H9 (cell line): Measurements from ENCODE around the gene PRKAR1A. TPM values are rescaled to one million over a fixed set of nuclear protein-coding genes. Genes with fewer than 3 reads are reported as not detected.

ENCODE experiments used
- DNase-seq: peaks from one replicate; pipeline ENCODE4 v3.0.0-alpha.2; 2017
- H2AFZ ChIP-seq: one replicate; pipeline ENCODE4 v1.6.1; 2013; ENCODE audit warnings: mild to moderate bottlenecking, low read length, control low read depth, moderate library complexity
- H2AK5ac ChIP-seq: 2 replicates; pipeline ENCODE4 v1.6.1; 2013; ENCODE audit warnings: low read length, control low read depth, mixed read lengths; ENCODE audit not compliant: insufficient read length
- H2BK120ac ChIP-seq: one replicate; pipeline ENCODE4 v1.6.1; 2013; ENCODE audit warnings: low read depth, mild to moderate bottlenecking, low read length, control low read depth, inconsistent platforms; ENCODE audit not compliant: poor library complexity, severe bottlenecking
- H2BK12ac ChIP-seq: 2 replicates; pipeline ENCODE4 v1.6.1; 2013; ENCODE audit warnings: low read length, control low read depth, mixed read lengths, low read depth; ENCODE audit not compliant: insufficient read length
- H2BK15ac ChIP-seq: 2 replicates; pipeline ENCODE4 v1.6.1; 2013; ENCODE audit warnings: low read depth, low read length, control low read depth
- H2BK20ac ChIP-seq: one replicate; pipeline ENCODE4 v1.6.1; 2013; ENCODE audit warnings: low read depth, mild to moderate bottlenecking, low read length, control low read depth, inconsistent platforms; ENCODE audit not compliant: poor library complexity, severe bottlenecking
- H2BK5ac ChIP-seq: 2 replicates; pipeline ENCODE4 v1.6.1; 2013; ENCODE audit warnings: low read length, control low read depth, mixed read lengths; ENCODE audit not compliant: insufficient read length
- H3K14ac ChIP-seq: 2 replicates; pipeline ENCODE4 v1.6.1; 2013; ENCODE audit warnings: low read length, control low read depth; ENCODE audit not compliant: insufficient read depth
- H3K18ac ChIP-seq: 2 replicates; pipeline ENCODE4 v1.6.1; 2013; ENCODE audit warnings: low read depth, mild to moderate bottlenecking, mixed read lengths, low read length, control low read depth; ENCODE audit not compliant: insufficient read length
- H3K23ac ChIP-seq: 2 replicates; pipeline ENCODE4 v1.6.1; 2013; ENCODE audit warnings: low read length, control low read depth, mixed read lengths, low read depth; ENCODE audit not compliant: insufficient read length
- H3K23me2 ChIP-seq: 2 replicates; pipeline ENCODE4 v1.6.1; 2013; ENCODE audit warnings: low read depth, mild to moderate bottlenecking, mixed read lengths, low read length, control low read depth; ENCODE audit not compliant: insufficient read length, poor library complexity, severe bottlenecking
- H3K27ac ChIP-seq: 2 replicates; pipeline ENCODE4 v1.5.1; 2013; ENCODE audit warnings: low read length, control low read depth, mixed read lengths, low read depth; ENCODE audit not compliant: insufficient read length
- H3K27me3 ChIP-seq: 2 replicates; pipeline ENCODE4 v1.6.1; 2013; ENCODE audit warnings: low read length, control low read depth, inconsistent platforms; ENCODE audit not compliant: insufficient read depth
- H3K4ac ChIP-seq: 2 replicates; pipeline ENCODE4 v1.6.1; 2013; ENCODE audit warnings: low read depth, mild to moderate bottlenecking, control low read depth, inconsistent platforms, low read length, moderate library complexity
- H3K4me1 ChIP-seq: 2 replicates; pipeline ENCODE4 v1.6.1; 2013; ENCODE audit warnings: low read length, control low read depth, inconsistent platforms; ENCODE audit not compliant: insufficient read depth
- H3K4me2 ChIP-seq: 2 replicates; pipeline ENCODE4 v1.6.1; 2013; ENCODE audit warnings: low read length, control low read depth, mixed read lengths; ENCODE audit not compliant: insufficient read length, insufficient read depth
- H3K56ac ChIP-seq: 2 replicates; pipeline ENCODE4 v1.6.1; 2013; ENCODE audit warnings: low read depth, mild to moderate bottlenecking, mixed read lengths, low read length, control low read depth; ENCODE audit not compliant: insufficient read length
- H3K79me1 ChIP-seq: 2 replicates; pipeline ENCODE4 v1.6.1; 2013; ENCODE audit warnings: low read depth, mild to moderate bottlenecking, moderate library complexity, low read length, control low read depth, inconsistent platforms; ENCODE audit not compliant: insufficient read depth, poor library complexity, severe bottlenecking
- H3K79me2 ChIP-seq: 2 replicates; pipeline ENCODE4 v1.6.1; 2013; ENCODE audit warnings: low read length, control low read depth, inconsistent platforms; ENCODE audit not compliant: insufficient read depth
- H3K9ac ChIP-seq: 2 replicates; pipeline ENCODE4 v1.6.1; 2013; ENCODE audit warnings: low read length, control low read depth, mixed read lengths; ENCODE audit not compliant: insufficient read length; ENCODE audit errors: extremely low read depth
- H3K9me3 ChIP-seq: one replicate; pipeline ENCODE4 v1.6.1; 2013; ENCODE audit warnings: low read depth, low read length, inconsistent platforms; ENCODE audit not compliant: control insufficient read depth
- H3T11ph ChIP-seq: one replicate; pipeline ENCODE4 v1.6.1; 2013; ENCODE audit warnings: mild to moderate bottlenecking, low read length, control low read depth, inconsistent platforms
- H4K20me1 ChIP-seq: one replicate; pipeline ENCODE4 v1.6.1; 2013; ENCODE audit not compliant: control insufficient read depth, insufficient read length, insufficient read depth
- H4K5ac ChIP-seq: 2 replicates; pipeline ENCODE4 v1.6.1; 2013; ENCODE audit warnings: low read depth, mild to moderate bottlenecking, mixed read lengths, low read length, control low read depth; ENCODE audit not compliant: insufficient read length
- H4K8ac ChIP-seq: replicated peaks from 2 replicates; pipeline ENCODE4 v1.6.1; 2013; ENCODE audit warnings: low read length, control low read depth, mixed read lengths, low read depth; ENCODE audit not compliant: insufficient read length
- H4K91ac ChIP-seq: 2 replicates; pipeline ENCODE4 v1.6.1; 2013; ENCODE audit warnings: low read depth, mild to moderate bottlenecking, moderate library complexity, mixed read lengths, low read length, control low read depth; ENCODE audit not compliant: insufficient read length
- H3K27ac Mint-ChIP-seq, 3 experiments: 2 replicates in 2 of 3; 3 replicates in 1 of 3; pipeline ENCODE4 v1.8.0; 2020 to 2021; ENCODE audit warnings: mixed read lengths in 3 of 3, mild to moderate bottlenecking in 1 of 3, moderate library complexity in 1 of 3
- H3K27me3 Mint-ChIP-seq: 2 replicates; pipeline ENCODE4 v1.8.0; 2021; ENCODE audit warnings: low read depth, mild to moderate bottlenecking, moderate library complexity, mixed read lengths
- H3K36me3 Mint-ChIP-seq, 3 experiments: 2 replicates in 2 of 3; 3 replicates in 1 of 3; pipeline ENCODE4 v1.8.0; 2020 to 2021; ENCODE audit warnings: low read depth in 3 of 3, mixed read lengths in 3 of 3; ENCODE audit not compliant: insufficient read depth in 1 of 3
- H3K4me1 Mint-ChIP-seq, 2 experiments: 2 replicates each; pipeline ENCODE4 v1.8.0; 2020; ENCODE audit warnings: mixed read lengths in 2 of 2
- H3K4me3 Mint-ChIP-seq, 2 experiments: 2 replicates in 1 of 2; 3 replicates in 1 of 2; pipeline ENCODE4 v1.8.0; 2020 to 2021; ENCODE audit warnings: mild to moderate bottlenecking in 2 of 2, mixed read lengths in 2 of 2, moderate library complexity in 1 of 2
- H3K9me3 Mint-ChIP-seq, 2 experiments: 2 replicates in 1 of 2; 3 replicates in 1 of 2; pipeline ENCODE4 v1.8.0; 2020; ENCODE audit warnings: mild to moderate bottlenecking in 2 of 2, mixed read lengths in 2 of 2, moderate library complexity in 1 of 2
- CTCF ChIP-seq: fragments of 200-600 bp; sonication (generic); conservative IDR thresholded peaks from 3 replicates; pipeline ENCODE4 v1.8.0; 2021; ENCODE audit warnings: antibody characterized with exemption, mild to moderate bottlenecking
- WGBS: extraction: QIAGEN DNeasy Blood & Tissue Kit; methylation state at CpG from one replicate; pipeline ENCODE4 v1.1.7; 2013; ENCODE audit warnings: missing lambda C conversion rate, low lambda C conversion rate, mixed read lengths; ENCODE audit not compliant: insufficient read length; ENCODE audit errors: extremely low coverage; 5-methylcytosine and 5-hydroxymethylcytosine counted together
- total RNA-seq: library from RNA; stranded (reverse); gene quantifications from 2 replicates; pipeline ENCODE4 v1.2.1, GENCODE V29; 2021

PRKAR1A gene
- total RNA-seq, 1 experiment from 2014 or later: 171 TPM

GRCh38 chr17:68572138-68572842 is 60.1 kb downstream of the PRKAR1A start:
- H3K14ac ChIP-seq: no peak overlapping the region
- H2AK5ac ChIP-seq: no peak overlapping the region
- no peaks in the 10 kb centered on the region for H3K79me2 ChIP-seq
- no peak overlapping the region for H3K27ac Mint-ChIP-seq
- no peaks in the 10 kb centered on the region for H3K27me3 ChIP-seq
- H3K4me3 Mint-ChIP-seq: no peak overlapping the region
- H4K5ac ChIP-seq: no peak overlapping the region
- no peak for TF ChIP-seq CTCF
- no peak overlapping the region for H3K27ac ChIP-seq
- H2BK120ac ChIP-seq: no peak overlapping the region
- no peak overlapping the region for H3K56ac ChIP-seq
- no peak overlapping the region for H2BK5ac ChIP-seq
- H3K4me2 ChIP-seq: no peak overlapping the region
- no peak overlapping the region for H3T11ph ChIP-seq
- DNase-seq: no peak
- peaks cover 0 to 7% (median 0%) of the 10 kb centered on the region in 3 experiments; a peak in 3 of 7 replicates for H3K36me3 Mint-ChIP-seq
- no peaks in the 10 kb centered on the region for H3K79me1 ChIP-seq
- H2BK15ac ChIP-seq: no peak overlapping the region
- no peaks in the 10 kb centered on the region; a peak in 1 of 5 replicates for H3K9me3 Mint-ChIP-seq
- H3K9ac ChIP-seq: no peak overlapping the region
- H3K4me1 Mint-ChIP-seq: peaks cover 3 to 6% of the 10 kb centered on the region in 2 experiments; a peak in 2 of 4 replicates
- peaks cover 2% of the 10 kb centered on the region; the same call in 1 of the 2 replicates for H3K27me3 Mint-ChIP-seq
- H4K91ac ChIP-seq: no peak overlapping the region
- no peaks in the 10 kb centered on the region for H3K4me1 ChIP-seq
- H2AFZ ChIP-seq: no peak overlapping the region
- no peak overlapping the region for H3K23ac ChIP-seq
- no peak overlapping the region for H3K18ac ChIP-seq
- no peaks in the 10 kb centered on the region for H3K23me2 ChIP-seq
- H2BK12ac ChIP-seq: no peak overlapping the region
- H2BK20ac ChIP-seq: no peak overlapping the region
- no peak overlapping the region for H4K8ac ChIP-seq
- no peaks in the 10 kb centered on the region for H3K9me3 ChIP-seq
- no CpG with 5 or more reads among the region's 6 CpGs for WGBS
- H4K20me1 ChIP-seq: no peaks in the 10 kb centered on the region
- H3K4ac ChIP-seq: no peak overlapping the region
